ENCODE measurements around the gene SELP. TPM values are rescaled to one million over a fixed set of nuclear protein-coding genes. Genes with fewer than 3 reads are reported as not detected.

SELP gene
- total RNA-seq, 1 experiment from 2014 or later, result not detected

- Histone ChIP-seq H3K27ac (ENCODE audit: low read length) (no peak overlapping the region), H3K4me1 (ENCODE audit: control insufficient read depth, insufficient read depth, low read length) (no peaks in the 10 kb centered on the region), H3K4me3 (ENCODE audit: low read depth in 2 of 2, low read length in 2 of 2) (no peak overlapping the region), H3K27me3 (ENCODE audit: control insufficient read depth, insufficient read depth, low read length) (peaks cover 5% of the 10 kb centered on the region; the same call in 1 of the 2 replicates), H3K9me3 (ENCODE audit: control insufficient read depth, insufficient read depth, low read depth, low read length) (no peaks in the 10 kb centered on the region), H3K36me3 (ENCODE audit: control insufficient read depth, insufficient read depth, low read length) (no peaks in the 10 kb centered on the region)
- in situ Hi-C loops (cut with HindIII; ENCODE audit: low pct_unique_long_range_greater_than_20kb, low sequenced_read_pairs) (no loop called here), intact Hi-C loops (cut with micrococcal nuclease; ENCODE audit: unreplicated experiment) (no loop called here)
- ATAC-seq (no peak), DNase-seq (ENCODE audit: low read depth, low spot score) (no peak)
- POLR2A ChIA-PET, result interaction anchor here (0.6 kb wide), 2 partner anchors 21 to 1122 kb away, joined by 4 to 7 read pairs; no protein-coding TSS in a partner anchor
- TF ChIP-seq TCF7L2 (IDR thresholded peaks at IDR 0.05; ENCODE audit: low read depth, low read length) (no peak), SIN3A (IDR thresholded peaks at IDR 0.05; ENCODE audit: borderline replicate concordance, insufficient read depth, low read depth, low read length) (no peak), CTCF (IDR thresholded peaks at IDR 0.05) (no peak), POLR2AphosphoS5 (IDR thresholded peaks at IDR 0.05; ENCODE audit: low read depth, low read length) (no peak), REST (IDR thresholded peaks at IDR 0.05; ENCODE audit: insufficient read depth in 1 of 2, low read depth in 2 of 2, low read length in 1 of 2) (no peak)
- no TSS peak for BruUV-seq (replicated peaks)
- CTCF ChIA-PET, result interaction anchor here (0.6 kb wide), 1 partner anchor 10 kb away, joined by 7 read pairs; no protein-coding TSS in a partner anchor
Observed at GRCh38 chr1:169610108-169610507, 19.8 kb downstream of the SELP start.

- CTCF ChIA-PET, result no interaction called here
- peaks cover 2% of the 10 kb centered on the region; the same call in 1 of the 2 replicates for H3K27me3 ChIP-seq (ENCODE audit: control insufficient read depth, insufficient read depth, low read length)
Observed at GRCh38 chr1:169608226-169608625, 21.7 kb downstream of the SELP start.

More at GRCh38 chr1:169608226-169608625, 21.7 kb downstream of the SELP start:
- H3K36me3 ChIP-seq (ENCODE audit: control insufficient read depth, insufficient read depth, low read length), result no peaks in the 10 kb centered on the region
- H3K9me3 ChIP-seq (ENCODE audit: control insufficient read depth, insufficient read depth, low read depth, low read length), result no peaks in the 10 kb centered on the region
- ATAC-seq, result no peak
- DNase-seq (ENCODE audit: low read depth, low spot score), result no peak
- H3K27ac ChIP-seq (ENCODE audit: low read length), result no peak overlapping the region
- intact Hi-C loops (cut with micrococcal nuclease; ENCODE audit: unreplicated experiment) (no loop called here), in situ Hi-C loops (cut with HindIII; ENCODE audit: low pct_unique_long_range_greater_than_20kb, low sequenced_read_pairs) (no loop called here)
- TF ChIP-seq TCF7L2 (IDR thresholded peaks at IDR 0.05; ENCODE audit: low read depth, low read length) (no peak), POLR2AphosphoS5 (IDR thresholded peaks at IDR 0.05; ENCODE audit: low read depth, low read length) (no peak), SIN3A (IDR thresholded peaks at IDR 0.05; ENCODE audit: borderline replicate concordance, insufficient read depth, low read depth, low read length) (no peak), REST (IDR thresholded peaks at IDR 0.05; ENCODE audit: insufficient read depth in 1 of 2, low read depth in 2 of 2, low read length in 1 of 2) (no peak), CTCF (IDR thresholded peaks at IDR 0.05) (no peak)
- no peak overlapping the region for H3K4me3 ChIP-seq (ENCODE audit: low read depth in 2 of 2, low read length in 2 of 2)
- POLR2A ChIA-PET, result interaction anchor here (0.7 kb wide), 1 partner anchor 141 kb away, joined by 8 read pairs; no protein-coding TSS in a partner anchor
- BruUV-seq (replicated peaks), result no TSS peak
- no peaks in the 10 kb centered on the region for H3K4me1 ChIP-seq (ENCODE audit: control insufficient read depth, insufficient read depth, low read length)

All from Panc1 (cell line).